Cerebellar nuclear complex (tissue), 1 donor: Measurements from ENCODE around the gene SMIM5.
A peak's percentile ranks its signal among the peaks of the same experiment; 100 is the strongest.

Source experiments
- DNase-seq, 2 experiments: peaks; one replicate each; lab custom pipeline; 2025; lab: John Stamatoyannopoulos, UW

The SMIM5 gene

GRCh38 chr17:75640556-75641119 lies 7.4 kb downstream of the SMIM5 start:
- DNase-seq, result no peak

DNA sequence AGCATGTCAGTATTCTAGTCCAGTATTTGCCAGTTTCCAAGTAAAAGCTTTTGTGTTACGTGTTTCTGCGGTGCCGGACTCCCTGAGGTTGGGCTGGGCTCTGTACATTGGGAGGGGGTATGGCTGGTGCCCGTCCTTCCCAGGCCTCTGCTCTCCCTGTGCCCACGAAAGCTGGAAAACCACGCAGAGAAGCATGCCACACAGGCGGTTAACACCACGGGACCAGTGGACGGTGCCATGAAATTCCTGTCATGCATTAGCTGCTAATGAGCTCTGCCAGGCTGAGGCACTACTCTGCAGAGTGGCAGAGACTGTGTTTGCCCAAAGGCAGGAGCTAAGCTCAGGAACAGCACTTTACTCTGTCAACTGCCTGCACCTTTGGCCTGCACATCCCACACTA lies 8.1 kb downstream of the SMIM5 start:
- DNase-seq, result no peak

GRCh38 chr17:75642182-75642783 lies 9.0 kb downstream of the SMIM5 start:
- DNase-seq, result no peak

GRCh38 chr17:75642784-75643642 lies 9.8 kb downstream of the SMIM5 start:
- no peak for DNase-seq

- DNase-seq, result no peak
These were observed 10.4 kb downstream of the SMIM5 start for GRCh38 chr17:75643643-75644017.

DNA sequence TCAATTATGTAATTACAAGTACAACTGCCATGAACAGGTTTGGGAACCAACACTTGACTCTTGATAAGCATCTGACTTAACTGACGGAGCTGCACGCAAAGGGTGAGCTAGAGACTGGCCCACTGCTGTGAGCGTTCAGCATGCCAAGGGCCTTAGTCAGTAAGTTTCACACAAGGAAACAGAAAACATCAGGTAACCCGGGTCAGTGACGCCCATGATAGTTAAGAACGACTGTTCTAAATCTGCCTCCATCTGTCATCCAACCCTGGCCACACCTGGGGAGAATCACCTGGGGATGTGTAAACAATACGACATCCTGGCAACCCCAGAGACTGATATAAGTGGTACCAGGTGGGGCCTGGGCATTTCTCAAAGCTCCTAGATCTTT lies 12.3 kb downstream of the SMIM5 start:
- no peak for DNase-seq

GRCh38 chr17:75645889-75646637 lies 12.8 kb downstream of the SMIM5 start:
- no peak for DNase-seq

DNA sequence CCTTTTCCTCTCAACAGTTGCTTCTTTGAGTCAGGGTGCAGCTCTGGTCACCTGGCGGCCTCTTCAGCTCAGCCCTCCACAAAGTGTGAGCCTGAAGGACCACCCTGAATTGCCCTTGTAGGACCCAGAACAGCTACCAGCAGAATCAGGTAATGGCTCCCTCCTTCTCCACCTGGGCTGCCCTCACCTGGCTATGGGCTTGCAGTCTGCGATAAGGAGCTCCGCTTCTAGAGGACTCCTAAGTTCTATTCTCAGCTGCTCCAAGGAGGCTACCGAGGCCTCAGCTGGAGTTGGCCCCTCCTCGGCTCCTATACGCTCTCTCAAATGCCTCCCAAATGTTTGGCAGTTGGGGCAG lies 13.4 kb downstream of the SMIM5 start:
- no peak for DNase-seq

DNA sequence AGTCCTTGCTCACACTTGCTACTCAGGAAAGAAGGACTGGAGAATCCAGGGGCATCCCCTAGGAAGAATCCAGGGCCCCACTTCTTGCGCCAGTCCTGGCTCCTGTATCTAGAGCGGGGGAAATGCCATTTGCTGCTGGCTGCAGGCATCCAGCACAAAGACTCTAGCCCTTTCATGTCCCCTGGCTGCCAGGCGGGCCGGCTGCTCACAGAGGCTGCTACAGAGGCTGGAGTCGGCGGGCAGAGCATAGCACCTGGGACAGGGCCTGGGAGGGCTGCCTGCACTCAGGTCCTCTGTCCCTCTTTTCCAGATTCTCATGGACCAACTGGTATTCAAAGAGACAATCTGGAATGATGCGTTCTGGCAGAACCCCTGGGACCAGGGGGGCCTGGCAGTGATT lies 13.8 kb downstream of the SMIM5 start:
- no peak for DNase-seq

- DNase-seq, result no peak
These were observed 14.7 kb downstream of the SMIM5 start for GRCh38 chr17:75647921-75648320.

GRCh38 chr17:75649687-75650086 lies 16.5 kb downstream of the SMIM5 start:
- DNase-seq, result no peak

DNA sequence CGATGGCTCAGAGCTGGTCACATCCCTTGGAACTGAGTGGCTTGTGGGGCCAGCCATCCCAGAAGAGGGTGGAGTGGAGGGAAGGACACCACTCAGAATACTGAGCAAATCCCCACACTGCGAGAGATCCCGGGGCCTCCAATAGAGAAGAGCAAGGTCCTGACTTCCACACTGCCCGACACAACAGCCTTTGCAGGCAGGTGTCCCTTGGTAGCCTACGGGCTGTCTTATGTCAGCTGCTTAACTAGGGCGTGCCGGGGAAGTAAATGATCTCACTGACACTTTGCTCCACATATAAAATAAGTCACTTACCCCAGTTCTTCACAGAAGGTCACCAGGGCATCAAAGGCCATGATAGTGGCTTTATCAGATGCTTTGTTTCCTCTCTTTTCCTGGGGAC lies 17.6 kb downstream of the SMIM5 start:
- DNase-seq, result no peak

- no peak for DNase-seq
These were observed 19.1 kb downstream of the SMIM5 start for GRCh38 chr17:75652341-75652740.

DNA sequence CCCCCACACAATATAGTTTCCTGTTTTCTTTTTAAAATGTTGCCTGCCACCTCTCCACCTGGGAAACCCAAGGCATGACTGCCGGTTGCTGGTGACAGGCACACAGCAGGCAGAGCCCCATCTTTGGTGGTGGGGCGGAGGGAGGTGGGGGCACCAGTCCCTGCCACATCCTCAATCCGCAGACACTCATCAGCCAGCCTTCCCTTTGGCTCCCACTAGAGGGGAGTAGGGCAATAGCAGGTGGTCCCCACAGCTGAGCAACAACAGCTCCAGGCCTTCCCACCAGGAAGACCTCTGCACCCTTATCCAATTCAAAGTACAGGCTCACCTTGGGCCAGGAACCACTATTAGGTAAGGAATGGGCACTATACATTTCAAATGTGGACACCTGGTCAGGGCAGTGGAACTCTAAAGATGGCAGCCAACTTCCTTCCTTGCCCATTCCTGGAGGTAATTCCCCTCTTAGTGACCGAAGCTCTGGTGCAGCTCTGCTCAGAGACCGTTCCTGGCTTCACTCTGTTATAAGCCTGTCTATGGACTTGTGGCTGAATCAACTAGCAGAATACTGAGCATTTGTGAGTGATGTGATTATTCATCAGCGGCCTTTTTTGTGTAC lies 19.8 kb downstream of the SMIM5 start:
- no peak for DNase-seq

DNA sequence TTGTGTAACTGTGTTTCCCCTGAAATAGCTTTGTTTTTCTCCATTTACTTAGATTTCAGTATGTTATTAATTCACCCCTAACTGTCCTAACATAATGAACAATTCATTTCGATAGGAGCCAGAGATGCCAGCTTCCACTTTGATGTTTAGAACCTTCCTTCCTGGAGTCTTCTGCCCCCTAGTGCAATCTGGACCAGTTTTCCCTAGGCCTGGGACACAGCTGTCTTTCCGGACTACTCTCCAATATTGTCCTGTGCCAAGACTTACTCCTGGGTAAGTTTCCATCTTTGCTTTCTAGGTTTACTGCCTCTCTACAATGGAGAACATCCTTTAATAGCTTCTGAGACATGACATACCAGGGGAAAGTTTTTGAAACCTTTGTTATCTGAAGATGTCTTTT lies 20.9 kb downstream of the SMIM5 start:
- no peak for DNase-seq

DNA sequence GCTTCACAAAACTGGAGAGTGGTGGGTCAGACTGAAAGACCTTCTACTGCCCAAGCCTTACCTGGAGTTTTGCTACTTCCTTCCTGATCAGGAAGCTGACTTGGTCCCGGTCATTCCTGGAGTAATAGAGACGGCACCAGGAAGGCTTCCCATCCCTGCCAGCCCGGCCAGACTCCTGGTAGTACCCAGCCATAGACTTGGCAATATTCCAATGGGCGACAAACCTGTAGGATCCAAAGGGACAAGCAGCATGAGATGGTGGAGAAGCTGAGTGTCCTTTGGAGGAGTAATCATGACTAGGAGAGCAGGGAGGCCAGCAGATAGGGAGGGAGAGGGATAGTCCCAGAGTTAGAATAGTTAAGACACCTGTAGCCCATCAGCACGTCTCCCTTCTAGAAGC lies 25.0 kb downstream of the SMIM5 start:
- DNase-seq, result no peak

DNA sequence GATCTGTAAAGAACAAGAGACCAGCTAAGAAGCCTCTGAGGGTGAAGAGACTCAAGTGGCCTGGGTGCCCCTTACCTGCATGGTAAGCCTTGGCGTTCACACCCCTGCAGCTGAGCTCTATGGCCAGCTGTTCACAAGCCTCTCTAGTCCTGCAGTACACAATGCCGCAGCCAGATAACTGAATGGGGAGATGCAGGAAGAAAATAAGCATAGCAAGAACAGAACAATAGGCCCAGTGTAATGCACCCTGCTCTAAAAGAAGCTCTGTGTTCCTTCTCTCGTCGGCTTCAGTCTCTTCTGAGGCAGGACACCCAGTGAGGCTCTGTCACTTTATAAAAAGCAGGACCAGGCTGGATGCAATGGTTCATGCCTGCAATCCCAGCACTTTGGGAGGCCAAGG lies 28.3 kb downstream of the SMIM5 start:
- DNase-seq, result no peak

DNA sequence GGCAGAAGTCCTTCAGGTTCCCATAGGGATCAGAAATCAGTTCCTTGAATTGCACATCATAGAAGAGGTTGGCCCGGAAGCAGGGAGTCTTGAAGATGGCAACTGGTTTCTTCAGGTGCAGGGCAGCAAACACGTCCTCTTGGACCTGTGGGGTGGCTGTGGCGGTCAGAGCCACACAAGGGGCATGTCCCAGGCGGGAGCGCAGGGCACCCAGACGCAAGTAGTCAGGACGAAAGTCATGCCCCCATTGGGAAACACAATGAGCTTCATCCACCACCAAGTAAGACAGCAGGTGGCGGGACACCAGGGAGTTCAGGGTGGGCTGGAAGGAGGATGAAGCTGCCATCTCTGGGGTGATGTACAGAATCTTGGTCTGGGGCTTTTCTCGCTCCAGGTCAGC lies 29.3 kb downstream of the SMIM5 start:
- no peak for DNase-seq

DNA sequence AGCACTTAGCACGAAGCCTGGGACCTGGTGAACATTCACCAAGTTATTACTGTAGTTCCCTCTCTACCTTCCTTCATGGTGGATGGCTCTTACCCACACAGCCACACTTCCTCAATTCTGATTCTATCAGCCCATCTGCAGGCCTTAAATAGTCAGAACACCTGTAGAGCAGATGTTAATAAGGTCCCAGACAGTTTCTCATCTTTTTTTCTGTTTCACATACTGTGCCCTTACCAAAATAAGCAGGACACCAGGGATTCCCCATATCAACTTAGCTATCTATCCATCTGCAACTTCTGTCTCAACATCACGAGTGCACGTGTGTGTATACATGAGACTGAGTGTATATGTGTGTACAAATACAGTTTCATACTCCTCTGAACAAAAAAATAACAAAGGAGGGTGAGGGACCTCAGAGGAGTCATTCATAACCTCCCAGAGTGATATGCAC lies 30.9 kb downstream of the SMIM5 start:
- DNase-seq, result no peak

DNA sequence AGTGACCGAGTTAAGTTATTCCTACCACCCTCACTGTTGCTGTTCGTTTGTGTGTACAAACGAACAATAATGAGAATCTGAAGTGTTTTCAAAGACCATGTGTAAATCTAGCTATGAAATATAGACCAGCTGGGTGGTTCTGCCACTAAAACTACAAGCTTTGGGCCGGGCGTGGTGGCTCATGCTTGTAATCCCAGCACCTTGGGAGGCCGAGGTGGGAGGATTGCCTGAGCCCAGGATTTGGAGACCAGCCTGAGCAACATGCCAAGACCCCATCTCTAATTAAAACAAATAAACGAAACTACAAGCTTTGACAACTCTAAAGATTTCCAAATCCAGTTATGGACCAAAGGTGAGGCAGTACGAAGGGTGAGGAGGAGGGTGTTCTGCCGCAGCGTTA lies 32.7 kb downstream of the SMIM5 start:
- no peak for DNase-seq

DNA sequence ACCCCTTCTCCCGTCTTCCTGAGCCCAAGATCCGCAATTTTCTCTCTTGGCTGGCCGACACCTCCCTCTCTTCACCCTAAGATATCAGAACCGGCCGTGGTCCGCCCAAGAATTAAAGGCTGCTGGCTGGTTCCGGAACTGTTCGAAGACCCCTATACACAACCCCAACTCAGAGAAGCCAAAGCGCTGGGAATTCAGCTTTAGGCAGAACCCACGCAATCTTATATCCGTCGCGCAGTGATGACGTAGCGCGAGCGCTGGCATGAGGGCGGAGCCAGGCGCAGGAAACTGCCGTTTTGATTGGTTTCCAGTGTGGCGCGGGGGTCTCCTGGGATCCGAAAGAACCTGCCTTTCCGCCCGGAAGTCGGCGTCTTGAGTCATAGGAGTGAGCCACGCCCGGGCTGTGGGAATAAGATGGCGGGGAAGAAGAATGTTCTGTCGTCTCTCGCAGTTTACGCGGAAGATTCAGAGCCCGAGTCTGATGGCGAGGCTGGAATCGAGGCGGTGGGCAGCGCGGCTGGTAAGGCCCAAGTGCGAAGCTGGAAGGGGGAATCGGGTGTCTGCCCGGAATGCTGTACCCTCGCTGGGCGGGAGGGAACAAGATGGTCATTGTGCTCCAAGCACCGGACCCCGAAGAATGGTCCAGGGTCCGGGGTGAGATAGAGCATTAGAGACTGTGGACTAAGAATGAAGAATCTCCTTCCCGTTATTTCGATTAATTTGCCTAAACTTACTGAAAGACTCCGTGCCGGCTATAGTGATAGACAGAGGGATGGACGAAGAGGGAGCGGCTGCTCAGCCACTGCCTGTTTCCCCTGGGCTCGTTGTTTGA lies 33.9 kb downstream of the SMIM5 start, which contains the start of the genes RECQL5 and SAP30BP:
Gene RECQL5, minus strand, starts transcription at position 196 of the 832 bp plus-strand sequence. CDS start 597 bp downstream, outside the sequence.
Gene SAP30BP, plus strand, starts transcription at position 380 of the 832 bp plus-strand sequence. Its CDS starts 35 bp downstream, at position 415.
- peak; percentile 70 to 96 for DNase-seq
